GM12878 (cell line): ENCODE results near the gene PXMP2. TPM values are rescaled to one million over a fixed set of nuclear protein-coding genes. Genes with fewer than 3 reads are reported as not detected.

ENCODE experiments used
- CBX3 ChIP-seq: fragments of 200-600 bp; sonication (generic); IDR thresholded peaks from 2 replicates; pipeline ENCODE4 v1.6.1; 2016; ENCODE audit warnings: low read depth, borderline replicate concordance
- NFYB ChIP-seq: IDR thresholded peaks from 2 replicates; pipeline ENCODE4 v1.6.1; 2011; ENCODE audit warnings: low read depth, mild to moderate bottlenecking, low read length, improper control_type of control experiment, moderate library complexity; ENCODE audit not compliant: insufficient read depth
- NR2C1 ChIP-seq: fragments of 450-650 bp; IDR thresholded peaks from 2 replicates; pipeline ENCODE4 v1.6.1; 2017; ENCODE audit warnings: antibody characterized with exemption, mild to moderate bottlenecking, moderate library complexity
- TARDBP ChIP-seq: IDR thresholded peaks from 2 replicates; pipeline ENCODE4 v1.6.1; 2016; ENCODE audit warnings: borderline replicate concordance
- ZBED1 ChIP-seq: IDR thresholded peaks from 2 replicates; pipeline ENCODE4 v1.6.1; 2016; ENCODE audit warnings: borderline replicate concordance
- ZNF217 ChIP-seq: fragments of 450-650 bp; IDR thresholded peaks from 2 replicates; pipeline ENCODE4 v1.6.1; 2017; ENCODE audit warnings: antibody characterized with exemption, mild to moderate bottlenecking
- ZNF24 ChIP-seq: fragments of 450-650 bp; IDR thresholded peaks from 2 replicates; pipeline ENCODE4 v1.6.1; 2017; ENCODE audit warnings: antibody characterized with exemption, mild to moderate bottlenecking
- polyA plus RNA-seq, 11 experiments: library from polyadenylated mRNA; depleted of rRNA in 4 of 11; unstranded in 6 of 11; stranded (reverse) in 5 of 11; fragments of >200 nt; fragmentation: Nextera tagmentation in 4 of 11; fragmentation: Illumina TruSeq in 1 of 11; extraction: Ambion mirVana in 4 of 11; extraction: Trizol in 1 of 11; gene quantifications; 1 replicate in 1 of 11; 2 replicates in 10 of 11; pipeline versions ENCODE4 v1.2.1 to v1.2.3, GENCODE V29; 2011 to 2016; ENCODE audit warnings: inconsistent platforms in 2 of 11, missing spikeins in 2 of 11, low read depth in 1 of 11
- total RNA-seq, 4 experiments: library from RNA; depleted of rRNA in 3 of 4; stranded (reverse); fragments of >200 nt in 3 of 4; fragmentation: Illumina TruSeq in 1 of 4; extraction: Trizol in 1 of 4; gene quantifications; 2 replicates each; pipeline versions ENCODE4 v1.2.1 to v1.2.3, GENCODE V29; 2013 to 2021
- TF ChIP-seq, protein P1 (sequence below): fragments of 450-650 bp; IDR thresholded peaks from 2 replicates; pipeline ENCODE4 v1.6.1; 2014; ENCODE audit warnings: mild to moderate bottlenecking
- TF ChIP-seq, protein P2 (sequence below): fragments of 450-650 bp; IDR thresholded peaks from 2 replicates; pipeline ENCODE4 v1.6.1; 2017; ENCODE audit warnings: mild to moderate bottlenecking, moderate library complexity
- TF ChIP-seq, protein P3 (sequence below): IDR thresholded peaks from 2 replicates; pipeline ENCODE4 v1.6.1; 2012; ENCODE audit warnings: low read depth, low read length, improper control_type of control experiment
- TF ChIP-seq, protein P4 (sequence below): fragments of 450-650 bp; formaldehyde crosslinking; IDR thresholded peaks from 2 replicates; pipeline ENCODE4 v1.4.0; 2022; ENCODE audit warnings: mild to moderate bottlenecking, moderate library complexity
- TF ChIP-seq, protein P5 (sequence below): fragments of 450-650 bp; IDR thresholded peaks from 2 replicates; pipeline ENCODE4 v1.6.1; 2016; ENCODE audit warnings: mild to moderate bottlenecking

Gene PXMP2
- total and polyA plus RNA-seq, 10 of the 15 experiments (the other 5 are each of a cell fraction or from before 2014, with no cell fraction given) = 4.0 to 97.8 (median 42.0) TPM

DNA sequence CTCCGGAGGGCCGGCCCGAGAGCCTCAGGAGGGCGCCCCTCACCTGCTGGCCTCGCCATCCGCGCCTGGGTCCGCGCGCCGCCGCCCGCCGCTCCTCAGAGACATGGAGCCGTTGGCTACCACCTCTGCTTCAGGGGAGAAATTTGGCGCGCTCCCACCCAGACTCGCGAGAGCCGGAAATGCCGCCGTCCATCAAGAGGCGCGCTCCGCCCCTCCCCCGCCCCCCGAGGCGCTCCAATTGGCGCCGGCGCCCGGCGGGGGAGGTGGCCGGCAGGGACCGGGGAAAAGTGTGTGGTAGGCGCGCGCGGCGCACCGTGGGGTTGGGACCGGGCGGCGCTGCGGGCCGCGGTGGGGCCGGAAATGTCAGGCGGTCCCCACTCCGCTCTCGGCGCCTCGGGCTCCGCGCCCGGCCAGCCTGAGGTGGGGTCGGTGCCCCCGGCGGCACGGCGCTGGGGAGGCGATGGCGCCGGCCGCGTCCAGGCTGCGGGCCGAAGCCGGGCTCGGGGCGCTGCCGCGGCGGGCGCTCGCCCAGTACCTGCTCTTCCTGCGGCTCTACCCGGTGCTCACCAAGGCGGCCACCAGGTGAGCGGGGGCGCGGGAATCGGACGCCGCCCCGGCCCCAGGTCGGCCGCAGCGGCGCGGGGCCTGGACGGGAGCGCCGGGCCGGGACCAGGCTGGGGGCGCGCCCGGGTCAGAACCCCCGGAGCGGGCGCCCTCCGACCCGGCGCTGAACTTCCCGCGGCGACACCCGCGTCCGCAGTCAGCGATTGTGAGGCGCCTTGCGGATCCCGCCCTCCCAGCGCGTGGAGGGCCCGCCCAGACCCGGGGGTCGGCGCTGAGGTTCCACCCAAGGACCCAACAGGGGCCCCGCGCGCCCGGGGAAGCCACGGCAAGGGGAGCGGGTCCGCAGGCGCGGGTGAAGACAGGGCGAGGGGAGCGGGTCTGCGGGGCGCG, at the start of gene PXMP2, which contains the start of gene POLE (continued):
- TF ChIP-seq, protein P1, sequence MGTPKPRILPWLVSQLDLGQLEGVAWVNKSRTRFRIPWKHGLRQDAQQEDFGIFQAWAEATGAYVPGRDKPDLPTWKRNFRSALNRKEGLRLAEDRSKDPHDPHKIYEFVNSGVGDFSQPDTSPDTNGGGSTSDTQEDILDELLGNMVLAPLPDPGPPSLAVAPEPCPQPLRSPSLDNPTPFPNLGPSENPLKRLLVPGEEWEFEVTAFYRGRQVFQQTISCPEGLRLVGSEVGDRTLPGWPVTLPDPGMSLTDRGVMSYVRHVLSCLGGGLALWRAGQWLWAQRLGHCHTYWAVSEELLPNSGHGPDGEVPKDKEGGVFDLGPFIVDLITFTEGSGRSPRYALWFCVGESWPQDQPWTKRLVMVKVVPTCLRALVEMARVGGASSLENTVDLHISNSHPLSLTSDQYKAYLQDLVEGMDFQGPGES = peak; percentile 98
- TF ChIP-seq TARDBP (no peak; the same call in 1 of the 2 replicates), ZNF217 (peak; percentile 35; the same call in 1 of the 2 replicates), CBX3 (no peak), ZNF24 (no peak), NR2C1 (peak; percentile 21), ZBED1 (no peak), NFYB (peak; percentile 73; the same call in 1 of the 2 replicates)
- TF ChIP-seq, protein P2, sequence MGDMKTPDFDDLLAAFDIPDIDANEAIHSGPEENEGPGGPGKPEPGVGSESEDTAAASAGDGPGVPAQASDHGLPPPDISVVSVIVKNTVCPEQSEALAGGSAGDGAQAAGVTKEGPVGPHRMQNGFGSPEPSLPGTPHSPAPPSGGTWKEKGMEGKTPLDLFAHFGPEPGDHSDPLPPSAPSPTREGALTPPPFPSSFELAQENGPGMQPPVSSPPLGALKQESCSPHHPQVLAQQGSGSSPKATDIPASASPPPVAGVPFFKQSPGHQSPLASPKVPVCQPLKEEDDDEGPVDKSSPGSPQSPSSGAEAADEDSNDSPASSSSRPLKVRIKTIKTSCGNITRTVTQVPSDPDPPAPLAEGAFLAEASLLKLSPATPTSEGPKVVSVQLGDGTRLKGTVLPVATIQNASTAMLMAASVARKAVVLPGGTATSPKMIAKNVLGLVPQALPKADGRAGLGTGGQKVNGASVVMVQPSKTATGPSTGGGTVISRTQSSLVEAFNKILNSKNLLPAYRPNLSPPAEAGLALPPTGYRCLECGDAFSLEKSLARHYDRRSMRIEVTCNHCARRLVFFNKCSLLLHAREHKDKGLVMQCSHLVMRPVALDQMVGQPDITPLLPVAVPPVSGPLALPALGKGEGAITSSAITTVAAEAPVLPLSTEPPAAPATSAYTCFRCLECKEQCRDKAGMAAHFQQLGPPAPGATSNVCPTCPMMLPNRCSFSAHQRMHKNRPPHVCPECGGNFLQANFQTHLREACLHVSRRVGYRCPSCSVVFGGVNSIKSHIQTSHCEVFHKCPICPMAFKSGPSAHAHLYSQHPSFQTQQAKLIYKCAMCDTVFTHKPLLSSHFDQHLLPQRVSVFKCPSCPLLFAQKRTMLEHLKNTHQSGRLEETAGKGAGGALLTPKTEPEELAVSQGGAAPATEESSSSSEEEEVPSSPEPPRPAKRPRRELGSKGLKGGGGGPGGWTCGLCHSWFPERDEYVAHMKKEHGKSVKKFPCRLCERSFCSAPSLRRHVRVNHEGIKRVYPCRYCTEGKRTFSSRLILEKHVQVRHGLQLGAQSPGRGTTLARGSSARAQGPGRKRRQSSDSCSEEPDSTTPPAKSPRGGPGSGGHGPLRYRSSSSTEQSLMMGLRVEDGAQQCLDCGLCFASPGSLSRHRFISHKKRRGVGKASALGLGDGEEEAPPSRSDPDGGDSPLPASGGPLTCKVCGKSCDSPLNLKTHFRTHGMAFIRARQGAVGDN = peak; percentile 19
- TF ChIP-seq, protein P3, sequence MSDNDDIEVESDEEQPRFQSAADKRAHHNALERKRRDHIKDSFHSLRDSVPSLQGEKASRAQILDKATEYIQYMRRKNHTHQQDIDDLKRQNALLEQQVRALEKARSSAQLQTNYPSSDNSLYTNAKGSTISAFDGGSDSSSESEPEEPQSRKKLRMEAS = peak; percentile 67; the same call in 1 of the 2 replicates
- TF ChIP-seq, protein P4, sequence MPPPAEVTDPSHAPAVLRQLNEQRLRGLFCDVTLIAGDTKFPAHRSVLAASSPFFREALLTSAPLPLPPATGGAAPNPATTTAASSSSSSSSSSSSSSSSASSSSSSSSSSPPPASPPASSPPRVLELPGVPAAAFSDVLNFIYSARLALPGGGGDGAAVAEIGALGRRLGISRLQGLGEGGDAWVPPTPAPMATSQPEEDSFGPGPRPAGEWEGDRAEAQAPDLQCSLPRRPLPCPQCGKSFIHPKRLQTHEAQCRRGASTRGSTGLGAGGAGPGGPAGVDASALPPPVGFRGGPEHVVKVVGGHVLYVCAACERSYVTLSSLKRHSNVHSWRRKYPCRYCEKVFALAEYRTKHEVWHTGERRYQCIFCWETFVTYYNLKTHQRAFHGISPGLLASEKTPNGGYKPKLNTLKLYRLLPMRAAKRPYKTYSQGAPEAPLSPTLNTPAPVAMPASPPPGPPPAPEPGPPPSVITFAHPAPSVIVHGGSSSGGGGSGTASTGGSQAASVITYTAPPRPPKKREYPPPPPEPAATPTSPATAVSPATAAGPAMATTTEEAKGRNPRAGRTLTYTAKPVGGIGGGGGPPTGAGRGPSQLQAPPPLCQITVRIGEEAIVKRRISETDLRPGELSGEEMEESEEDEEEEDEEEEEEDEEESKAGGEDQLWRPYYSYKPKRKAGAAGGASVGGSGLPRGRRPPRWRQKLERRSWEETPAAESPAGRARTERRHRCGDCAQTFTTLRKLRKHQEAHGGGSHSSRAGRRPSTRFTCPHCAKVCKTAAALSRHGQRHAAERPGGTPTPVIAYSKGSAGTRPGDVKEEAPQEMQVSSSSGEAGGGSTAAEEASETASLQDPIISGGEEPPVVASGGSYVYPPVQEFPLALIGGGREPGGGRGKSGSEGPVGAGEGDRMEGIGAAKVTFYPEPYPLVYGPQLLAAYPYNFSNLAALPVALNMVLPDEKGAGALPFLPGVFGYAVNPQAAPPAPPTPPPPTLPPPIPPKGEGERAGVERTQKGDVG = no peak
- TF ChIP-seq, protein P5, sequence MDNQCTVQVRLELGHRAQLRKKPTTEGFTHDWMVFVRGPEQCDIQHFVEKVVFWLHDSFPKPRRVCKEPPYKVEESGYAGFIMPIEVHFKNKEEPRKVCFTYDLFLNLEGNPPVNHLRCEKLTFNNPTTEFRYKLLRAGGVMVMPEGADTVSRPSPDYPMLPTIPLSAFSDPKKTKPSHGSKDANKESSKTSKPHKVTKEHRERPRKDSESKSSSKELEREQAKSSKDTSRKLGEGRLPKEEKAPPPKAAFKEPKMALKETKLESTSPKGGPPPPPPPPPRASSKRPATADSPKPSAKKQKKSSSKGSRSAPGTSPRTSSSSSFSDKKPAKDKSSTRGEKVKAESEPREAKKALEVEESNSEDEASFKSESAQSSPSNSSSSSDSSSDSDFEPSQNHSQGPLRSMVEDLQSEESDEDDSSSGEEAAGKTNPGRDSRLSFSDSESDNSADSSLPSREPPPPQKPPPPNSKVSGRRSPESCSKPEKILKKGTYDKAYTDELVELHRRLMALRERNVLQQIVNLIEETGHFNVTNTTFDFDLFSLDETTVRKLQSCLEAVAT = no peak
